Left lung (tissue), 10 donors: ENCODE data around the gene BANK1. TPM values are rescaled to one million over a fixed set of nuclear protein-coding genes. Genes with fewer than 3 reads are reported as not detected.

ENCODE experiments used
- ATAC-seq: fragments of 200-7000 bp; cut with Tn5 transposase; one replicate; pipeline ENCODE4 v1.9.1; 2020; ENCODE audit warnings: moderate library complexity
- DNase-seq, 4 donors: peaks; one replicate each; pipeline ENCODE4 v3.0.0-alpha.2; 2013 to 2020
- H3K27ac ChIP-seq, 2 donors: fragments of 200-600 bp; sonication (generic) in 1 of 2; one replicate each; pipeline versions ENCODE4 v1.5.0 to v1.8.0; 2020 to 2021
- H3K27me3 ChIP-seq, 2 donors: fragments of 200-600 bp; sonication (generic) in 1 of 2; one replicate each; pipeline versions ENCODE4 v1.5.0 to v1.8.0; 2020 to 2021
- H3K36me3 ChIP-seq, 2 donors: fragments of 200-600 bp; sonication (generic) in 1 of 2; one replicate each; pipeline versions ENCODE4 v1.5.0 to v1.8.0; 2020 to 2021
- H3K4me1 ChIP-seq, 2 donors: fragments of 200-600 bp; one replicate each; pipeline ENCODE4 v1.8.0; 2021
- H3K4me3 ChIP-seq, 2 donors: fragments of 200-600 bp; sonication (generic) in 1 of 2; one replicate each; pipeline versions ENCODE4 v1.5.0 to v1.8.0; 2020 to 2021; ENCODE audit warnings: mild to moderate bottlenecking in 1 of 2
- H3K9me3 ChIP-seq, 2 donors: fragments of 200-600 bp; sonication (generic) in 1 of 2; one replicate each; pipeline versions ENCODE4 v1.5.0 to v1.8.0; 2020 to 2021
- CTCF ChIP-seq, 2 donors: fragments of 200-600 bp; sonication (generic) in 1 of 2; IDR thresholded peaks; one replicate each; pipeline versions ENCODE4 v1.5.0 to v1.8.0; 2021; ENCODE audit warnings: antibody characterized with exemption in 2 of 2
- intact Hi-C, 2 donors: fragments of 100-400 bp; cut with DNase I; formaldehyde crosslinking; loops; one replicate each; pipeline versions ENCODE4 v1.11.2 to v1.14.2; 2022
- polyA plus RNA-seq, 6 donors: library from polyadenylated mRNA; unstranded; fragments of 120-200 nt; gene quantifications; one replicate each; pipeline ENCODE4 v1.2.1, GENCODE V29; 2013; ENCODE audit not compliant: insufficient read length in 6 of 6
- total RNA-seq, 2 donors: library from RNA; stranded (reverse); fragmentation: NEBNext Ultra II Directional; extraction: Animal tissue kit (Norgen Biotek cat#: 25700); gene quantifications; one replicate each; pipeline ENCODE4 v1.2.1, GENCODE V29; 2021
- donor health status: DM: no; HTN: yes; CAD: no.
- donor health status: DM: no; HTN: no; CAD: no.

BANK1 gene
- total and polyA plus RNA-seq, 8 donors: 1.7 to 11.1 (median 2.4) TPM

DNA sequence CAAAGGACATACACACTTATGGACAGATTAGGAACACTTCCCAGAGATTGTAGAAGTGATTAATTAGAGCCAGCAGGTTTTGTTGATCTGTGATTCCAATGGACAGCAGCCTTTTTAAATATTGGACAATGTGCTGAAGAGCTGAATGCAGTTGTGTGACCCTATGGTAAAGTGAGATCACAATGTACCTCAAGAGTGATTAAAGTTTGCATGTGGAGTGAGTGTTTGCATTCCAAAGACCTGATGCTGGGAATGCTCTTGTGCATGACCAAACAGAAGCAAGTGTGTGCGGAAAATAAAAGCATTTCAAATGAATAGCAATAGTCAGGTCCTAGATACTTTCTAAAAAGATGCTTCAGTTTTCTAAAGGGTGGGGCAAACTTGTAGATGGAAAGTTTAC lies 154.1 kb downstream of the BANK1 start:
- TF ChIP-seq CTCF (IDR thresholded peaks at IDR 0.05): no peak
- Histone ChIP-seq H3K4me1 (peaks cover 0 to 2% of the 10 kb centered on the region in 2 donors), H3K27ac (no peak overlapping the region), H3K9me3 (no peaks in the 10 kb centered on the region), H3K36me3 (no peaks in the 10 kb centered on the region), H3K27me3 (no peaks in the 10 kb centered on the region), H3K4me3 (no peak overlapping the region)
- peak in 1 of 4 donors; percentile 10 for DNase-seq
- intact Hi-C loops: no loop called here
- peak; percentile 95 for ATAC-seq

- no peak for TF ChIP-seq CTCF (IDR thresholded peaks at IDR 0.05)
- intact Hi-C loops: no loop called here
- Histone ChIP-seq H3K36me3 (no peaks in the 10 kb centered on the region), H3K4me3 (no peak overlapping the region), H3K9me3 (no peaks in the 10 kb centered on the region), H3K4me1 (peaks cover 0 to 2% of the 10 kb centered on the region in 2 donors), H3K27ac (no peak overlapping the region), H3K27me3 (no peaks in the 10 kb centered on the region)
- DNase-seq (no peak), ATAC-seq (no peak)
Measured at GRCh38 chr4:101948055-101948454, 157.5 kb downstream of the BANK1 start.

DNA sequence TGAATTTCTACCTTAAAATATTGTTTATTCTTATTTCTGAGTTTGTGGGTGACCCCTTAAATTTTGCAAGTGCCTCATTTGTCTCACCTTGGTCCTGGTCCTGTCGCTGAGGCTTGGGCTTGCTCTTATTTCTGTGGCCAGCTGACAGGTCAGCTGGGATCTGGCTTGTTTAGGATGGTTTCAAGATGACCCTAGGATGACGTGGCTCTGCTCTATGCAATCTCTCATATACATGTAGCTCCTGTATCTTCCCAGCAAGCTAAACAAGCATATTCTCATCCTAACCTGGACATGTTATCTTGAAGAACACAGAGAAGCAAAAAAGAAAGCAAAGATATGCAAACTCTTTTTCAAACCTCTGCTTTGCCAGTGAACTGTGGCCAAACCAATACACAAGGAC lies 158.4 kb downstream of the BANK1 start:
- no peak for TF ChIP-seq CTCF (IDR thresholded peaks at IDR 0.05)
- no peaks in the 10 kb centered on the region for H3K9me3 ChIP-seq
- H3K4me3 ChIP-seq: no peak overlapping the region
- no peaks in the 10 kb centered on the region for H3K36me3 ChIP-seq
- intact Hi-C loops: no loop called here
- H3K27ac ChIP-seq: no peak overlapping the region
- no peak for DNase-seq
- H3K27me3 ChIP-seq: no peaks in the 10 kb centered on the region
- ATAC-seq: no peak
- H3K4me1 ChIP-seq: peaks cover 0 to 2% of the 10 kb centered on the region in 2 donors

DNA sequence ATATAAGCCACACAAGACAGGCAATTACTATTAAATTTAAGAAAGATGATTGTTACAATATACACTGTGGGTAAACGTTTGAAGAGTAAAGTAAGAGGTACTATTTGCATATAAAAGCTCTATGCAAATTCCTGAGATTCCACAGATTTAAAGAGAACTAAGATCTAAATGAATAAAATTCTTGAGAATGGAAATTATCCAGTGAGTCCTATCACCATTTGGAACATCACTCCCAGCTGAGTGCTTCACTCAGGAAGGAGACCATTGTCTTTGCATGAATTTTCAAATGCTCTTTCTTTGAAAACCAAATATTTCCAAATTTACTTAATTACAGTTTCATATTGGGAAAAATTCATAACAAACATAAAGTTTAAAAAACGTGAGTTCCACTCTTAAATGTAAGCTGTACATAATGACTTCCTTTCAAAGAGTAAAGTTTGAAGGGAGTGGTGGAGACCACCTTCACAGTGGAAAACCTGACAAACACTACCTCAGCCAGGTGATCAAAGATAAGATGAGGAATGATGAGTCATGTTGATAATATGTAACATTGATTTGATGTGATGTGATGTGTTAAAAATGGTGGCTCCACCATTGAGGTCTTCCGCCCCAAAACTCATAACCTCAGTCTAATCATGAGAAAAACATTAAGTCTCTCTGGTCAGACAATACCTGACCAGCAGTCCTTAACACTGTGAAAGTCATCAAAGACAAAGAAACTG lies 159.9 kb downstream of the BANK1 start:
- Histone ChIP-seq H3K9me3 (no peaks in the 10 kb centered on the region), H3K4me3 (no peak overlapping the region), H3K27ac (no peak overlapping the region), H3K27me3 (no peaks in the 10 kb centered on the region), H3K4me1 (no peaks in the 10 kb centered on the region), H3K36me3 (no peaks in the 10 kb centered on the region)
- intact Hi-C loops: no loop called here
- no peak for TF ChIP-seq CTCF (IDR thresholded peaks at IDR 0.05)
- ATAC-seq (no peak), DNase-seq (no peak)

GRCh38 chr4:101952985-101953384 lies 162.5 kb downstream of the BANK1 start:
- intact Hi-C loops: no loop called here
- no peaks in the 10 kb centered on the region for H3K4me1 ChIP-seq
- ATAC-seq (no peak), DNase-seq (no peak)
- H3K4me3 ChIP-seq: no peak overlapping the region
- H3K9me3 ChIP-seq: no peaks in the 10 kb centered on the region
- no peak for TF ChIP-seq CTCF (IDR thresholded peaks at IDR 0.05)
- no peaks in the 10 kb centered on the region for H3K27me3 ChIP-seq
- no peaks in the 10 kb centered on the region for H3K36me3 ChIP-seq
- no peak overlapping the region for H3K27ac ChIP-seq
